ENCODE results near the gene KLHDC4. TPM values are rescaled to one million over a fixed set of nuclear protein-coding genes. Genes with fewer than 3 reads are reported as not detected.
"Not testable (repeated sequence)": the region's sequence is repeated elsewhere in the genome, so short reads cannot be mapped to it uniquely, and the experiment has no call there.

Gene KLHDC4
- total RNA-seq, 6 donors from 2014 or later = 30.7 to 248 (median 37.5) TPM

- DNase-seq (peak in 1 of 2 donors; percentile 61), ATAC-seq (ENCODE audit: low FRiP score in 2 of 2) (no peak)
- peaks cover 0 to 10% (median 2%) of the 10 kb centered on the region in 4 donors for H3K4me1 ChIP-seq
- WGBS, 2 donors = 73 to 83% methylated on average over 16 to 17 of the region's 17 CpGs
- H3K27ac ChIP-seq = no peak overlapping the region
- H3K9me3 ChIP-seq = no peaks in the 10 kb centered on the region
- TF ChIP-seq POLR2A (IDR thresholded peaks at IDR 0.05) (no peak), EP300 (IDR thresholded peaks at IDR 0.05) (no peak), CTCF (IDR thresholded peaks at IDR 0.05) (no peak), POLR2AphosphoS5 (IDR thresholded peaks at IDR 0.05) (no peak)
- no peak overlapping the region for H3K4me3 ChIP-seq
- H3K36me3 ChIP-seq = peaks cover 0 to 36% (median 21%) of the 10 kb centered on the region in 4 donors
- no peaks in the 10 kb centered on the region for H3K27me3 ChIP-seq
Observed at GRCh38 chr16:87729266-87729954, 36.4 kb downstream of the KLHDC4 start.

- 86 to 91% methylated on average over 12 of the region's 12 CpGs for WGBS, 2 donors
- Histone ChIP-seq H3K27me3 (no peaks in the 10 kb centered on the region), H3K9me3 (no peaks in the 10 kb centered on the region), H3K36me3 (peaks cover 0 to 36% (median 23%) of the 10 kb centered on the region in 4 donors), H3K4me3 (no peak overlapping the region), H3K27ac (no peak overlapping the region), H3K4me1 (peaks cover 5 to 23% (median 8%) of the 10 kb centered on the region in 4 donors)
- no peak for TF ChIP-seq POLR2AphosphoS5 (IDR thresholded peaks at IDR 0.05)
- no peak for TF ChIP-seq CTCF (IDR thresholded peaks at IDR 0.05)
- no peak for TF ChIP-seq POLR2A (IDR thresholded peaks at IDR 0.05)
- TF ChIP-seq EP300 (IDR thresholded peaks at IDR 0.05) = no peak
- DNase-seq = no peak
- ATAC-seq (ENCODE audit: low FRiP score in 2 of 2) = no peak
Observed at GRCh38 chr16:87728026-87728425, 37.8 kb downstream of the KLHDC4 start.

- TF ChIP-seq POLR2AphosphoS5 (IDR thresholded peaks at IDR 0.05) (no peak), EP300 (IDR thresholded peaks at IDR 0.05) (no peak), CTCF (IDR thresholded peaks at IDR 0.05) (no peak), POLR2A (IDR thresholded peaks at IDR 0.05) (no peak)
- H3K36me3 ChIP-seq = peaks cover 1 to 42% (median 26%) of the 10 kb centered on the region in 4 donors
- 92 to 93% methylated on average over 10 to 16 of the region's 16 CpGs for WGBS, 2 donors
- H3K4me1 ChIP-seq = peaks cover 7 to 26% (median 9%) of the 10 kb centered on the region in 4 donors
- ATAC-seq (ENCODE audit: low FRiP score in 2 of 2) = no peak
- H3K4me3 ChIP-seq = no peak overlapping the region
- H3K27ac ChIP-seq = no peak overlapping the region
- H3K27me3 ChIP-seq = no peaks in the 10 kb centered on the region
- H3K9me3 ChIP-seq = no peaks in the 10 kb centered on the region
- DNase-seq = peak in 1 of 2 donors; percentile 50
Observed at GRCh38 chr16:87727346-87727745, 38.4 kb downstream of the KLHDC4 start.

GRCh38 chr16:87726577-87726976, 39.2 kb downstream of the KLHDC4 start:
- Histone ChIP-seq H3K4me1 (peaks cover 7 to 26% (median 9%) of the 10 kb centered on the region in 4 donors), H3K36me3 (peaks cover 2 to 46% (median 32%) of the 10 kb centered on the region in 4 donors)
- 97 to 99% methylated on average over 13 to 14 of the region's 40 CpGs for WGBS, 2 donors
- not testable (repeated sequence) for ATAC-seq (ENCODE audit: low FRiP score in 2 of 2); H3K27me3 ChIP-seq; H3K27ac ChIP-seq; H3K4me3 ChIP-seq; H3K9me3 ChIP-seq; DNase-seq

GRCh38 chr16:87725596-87726235, 40.1 kb downstream of the KLHDC4 start:
- Histone ChIP-seq H3K27me3 (no peaks in the 10 kb centered on the region), H3K27ac (no peak overlapping the region), H3K4me3 (no peak overlapping the region), H3K9me3 (no peaks in the 10 kb centered on the region), H3K4me1 (peaks cover 7 to 26% (median 9%) of the 10 kb centered on the region in 4 donors), H3K36me3 (peaks cover 2 to 47% (median 35%) of the 10 kb centered on the region in 4 donors)
- WGBS, 2 donors = 75 to 86% methylated on average over 24 to 27 of the region's 28 CpGs
- no peak for TF ChIP-seq POLR2A (IDR thresholded peaks at IDR 0.05)
- TF ChIP-seq CTCF (IDR thresholded peaks at IDR 0.05) = no peak
- TF ChIP-seq POLR2AphosphoS5 (IDR thresholded peaks at IDR 0.05) = peak in 1 of 2 donors; percentile 33
- no peak for TF ChIP-seq EP300 (IDR thresholded peaks at IDR 0.05)
- DNase-seq (peak in 1 of 2 donors; percentile 73), ATAC-seq (ENCODE audit: low FRiP score in 2 of 2) (peak; percentile 35 to 70)

Measured in upper lobe of left lung (tissue), 6 donors.